AG09319 (cell line): ENCODE results near the gene G3BP1.
"Not testable (repeated sequence)": the region's sequence is repeated elsewhere in the genome, so short reads cannot be mapped to it uniquely, and the experiment has no call there.

Experiments used
- DNase-seq: peaks from one replicate; pipeline ENCODE4 v3.0.0-alpha.2; 2010; ENCODE audit warnings: low read depth; ENCODE audit errors: extremely low read depth
- TF ChIP-seq, protein P1 (sequence below): IDR thresholded peaks from 2 replicates; pipeline ENCODE4 v1.5.1; 2011; ENCODE audit warnings: low read depth, mild to moderate bottlenecking, inconsistent platforms, low read length, moderate library complexity

The G3BP1 gene

DNA sequence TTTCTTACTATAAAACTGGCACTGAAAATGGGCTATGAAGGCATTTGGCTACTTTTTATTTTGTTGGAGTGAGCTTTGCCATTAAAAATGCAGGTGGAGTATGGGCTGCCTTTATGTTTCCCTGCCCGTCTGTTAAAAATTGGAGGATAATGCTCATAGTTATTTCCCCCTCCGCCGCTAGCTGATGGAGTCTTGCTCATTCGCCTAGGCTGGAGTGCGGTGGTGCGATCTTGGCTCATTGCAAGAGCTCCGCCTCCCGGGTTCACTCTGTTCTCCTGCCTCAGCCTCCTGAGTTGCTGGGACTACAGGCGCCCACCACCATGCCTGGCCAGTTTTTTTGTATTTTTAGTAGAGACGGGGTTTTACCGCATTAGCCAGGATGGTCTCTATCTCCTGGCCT, 8.6 kb downstream of the G3BP1 start:
- DNase-seq: no peak
- TF ChIP-seq, protein P1, sequence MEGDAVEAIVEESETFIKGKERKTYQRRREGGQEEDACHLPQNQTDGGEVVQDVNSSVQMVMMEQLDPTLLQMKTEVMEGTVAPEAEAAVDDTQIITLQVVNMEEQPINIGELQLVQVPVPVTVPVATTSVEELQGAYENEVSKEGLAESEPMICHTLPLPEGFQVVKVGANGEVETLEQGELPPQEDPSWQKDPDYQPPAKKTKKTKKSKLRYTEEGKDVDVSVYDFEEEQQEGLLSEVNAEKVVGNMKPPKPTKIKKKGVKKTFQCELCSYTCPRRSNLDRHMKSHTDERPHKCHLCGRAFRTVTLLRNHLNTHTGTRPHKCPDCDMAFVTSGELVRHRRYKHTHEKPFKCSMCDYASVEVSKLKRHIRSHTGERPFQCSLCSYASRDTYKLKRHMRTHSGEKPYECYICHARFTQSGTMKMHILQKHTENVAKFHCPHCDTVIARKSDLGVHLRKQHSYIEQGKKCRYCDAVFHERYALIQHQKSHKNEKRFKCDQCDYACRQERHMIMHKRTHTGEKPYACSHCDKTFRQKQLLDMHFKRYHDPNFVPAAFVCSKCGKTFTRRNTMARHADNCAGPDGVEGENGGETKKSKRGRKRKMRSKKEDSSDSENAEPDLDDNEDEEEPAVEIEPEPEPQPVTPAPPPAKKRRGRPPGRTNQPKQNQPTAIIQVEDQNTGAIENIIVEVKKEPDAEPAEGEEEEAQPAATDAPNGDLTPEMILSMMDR: no peak

DNA sequence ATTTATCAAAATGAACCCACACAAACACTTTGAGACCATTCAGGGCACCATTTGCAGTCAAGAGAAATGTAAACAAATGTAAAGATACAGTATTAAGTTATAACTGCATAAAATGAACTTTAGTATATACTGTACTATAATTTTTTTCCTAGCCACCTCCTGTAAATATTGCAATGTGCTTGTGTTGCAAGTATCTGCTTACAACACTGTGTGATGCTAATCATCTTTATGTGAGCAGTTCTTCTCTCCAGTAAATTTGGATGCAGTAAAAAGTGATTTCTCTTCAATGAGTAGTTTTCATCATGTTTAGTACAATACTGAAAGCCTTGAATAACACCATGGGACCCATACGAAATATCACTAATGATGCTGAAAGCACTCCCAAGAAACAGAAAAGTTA, 9.4 kb downstream of the G3BP1 start:
- DNase-seq: no peak
- TF ChIP-seq, protein P1: no peak

DNA sequence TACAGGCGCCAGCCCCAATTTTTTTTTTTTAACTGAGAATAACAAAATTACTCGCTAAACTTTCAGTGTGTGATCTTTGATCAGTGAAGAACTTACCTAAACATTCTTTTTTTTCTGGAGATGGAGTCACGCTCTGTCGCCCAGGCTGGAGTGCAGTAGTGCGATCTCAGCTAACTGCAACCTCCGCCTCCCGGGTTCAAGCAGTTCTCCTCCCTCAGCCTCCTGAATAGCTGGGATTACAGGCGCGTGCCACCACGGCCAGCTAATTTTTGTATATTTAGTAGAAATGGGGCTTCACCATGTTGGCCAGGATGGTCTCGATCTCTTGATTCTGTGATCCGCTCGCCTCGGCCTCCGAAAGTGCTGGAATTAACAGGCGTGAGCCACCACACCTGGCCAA, 11.9 kb downstream of the G3BP1 start:
- DNase-seq: not testable (repeated sequence)

DNA sequence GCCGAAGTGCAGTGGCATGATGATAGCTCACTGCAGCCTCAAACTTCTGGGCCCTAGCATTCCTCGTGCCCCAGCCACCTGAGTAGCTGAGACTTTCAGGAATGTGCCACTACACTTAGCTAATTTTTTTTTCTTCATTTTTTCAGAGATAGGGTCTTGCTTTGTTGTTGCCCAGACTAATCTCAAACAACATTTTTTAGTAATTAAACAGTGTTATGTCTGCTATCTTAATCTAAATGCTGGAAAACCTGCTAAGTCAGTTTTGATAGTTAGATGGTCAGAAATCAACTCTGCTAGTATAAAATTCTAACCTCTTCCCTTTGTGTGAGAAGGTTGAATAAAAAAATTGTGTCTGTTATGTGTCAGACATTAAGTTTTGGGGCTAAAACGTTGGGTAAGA, 12.4 kb downstream of the G3BP1 start:
- no peak for DNase-seq
- TF ChIP-seq, protein P1: no peak

DNA sequence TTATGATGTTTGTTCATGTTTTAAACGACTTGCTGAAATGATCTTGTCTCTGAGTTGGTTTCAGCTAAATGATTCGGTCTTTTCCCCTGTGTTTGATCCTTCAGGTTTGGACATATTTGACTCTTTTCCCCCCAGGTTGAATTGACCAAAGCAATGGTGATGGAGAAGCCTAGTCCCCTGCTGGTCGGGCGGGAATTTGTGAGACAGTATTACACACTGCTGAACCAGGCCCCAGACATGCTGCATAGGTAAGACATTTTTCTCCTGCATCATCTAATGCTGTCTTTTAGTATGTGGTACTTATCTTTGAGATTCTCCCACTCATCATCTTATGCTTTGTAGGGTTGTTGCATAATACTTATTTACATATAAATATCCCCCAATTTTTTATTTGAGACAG, 14.7 kb downstream of the G3BP1 start:
- DNase-seq: no peak
- TF ChIP-seq, protein P1: no peak

DNA sequence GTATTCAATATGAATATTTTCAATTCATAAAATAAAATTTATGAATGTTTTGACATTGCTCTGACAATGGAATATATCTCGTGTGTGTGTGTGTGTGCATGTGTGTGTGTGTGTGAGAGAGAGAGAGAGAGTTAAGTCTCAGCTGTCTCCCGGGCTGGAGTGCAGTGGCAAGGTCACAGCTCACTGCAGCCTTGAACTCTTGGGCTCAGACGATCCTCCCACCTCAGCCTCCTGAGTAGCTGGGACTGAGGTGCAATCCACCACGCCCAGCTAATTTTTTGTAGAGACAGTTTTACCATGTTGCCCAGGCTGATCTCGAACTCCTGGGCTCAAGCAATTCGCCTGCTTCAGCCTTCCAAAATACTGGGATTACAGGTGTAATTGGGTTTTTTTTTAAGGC, 16.1 kb downstream of the G3BP1 start:
- DNase-seq: no peak
- TF ChIP-seq, protein P1: no peak

DNA sequence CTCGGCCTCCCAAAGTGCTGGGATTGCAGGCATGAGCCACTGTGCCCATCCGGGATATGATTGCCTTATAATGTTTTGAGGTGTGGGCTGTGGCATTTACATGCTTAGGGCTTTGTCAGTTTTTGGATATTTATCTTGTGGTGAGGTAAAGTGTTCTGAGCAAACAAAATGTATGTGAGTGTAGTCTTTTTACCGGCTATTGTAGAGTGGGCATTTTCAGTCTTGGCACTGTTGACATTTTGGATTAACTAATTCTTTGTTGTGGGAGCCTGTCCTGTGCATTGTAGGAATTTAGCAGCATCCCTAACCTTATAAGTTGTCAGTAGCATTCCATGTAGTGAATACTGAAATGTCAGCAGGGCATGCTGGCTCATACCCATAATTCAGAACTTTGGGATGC, 21.6 kb downstream of the G3BP1 start:
- DNase-seq: no peak
- TF ChIP-seq, protein P1: no peak

DNA sequence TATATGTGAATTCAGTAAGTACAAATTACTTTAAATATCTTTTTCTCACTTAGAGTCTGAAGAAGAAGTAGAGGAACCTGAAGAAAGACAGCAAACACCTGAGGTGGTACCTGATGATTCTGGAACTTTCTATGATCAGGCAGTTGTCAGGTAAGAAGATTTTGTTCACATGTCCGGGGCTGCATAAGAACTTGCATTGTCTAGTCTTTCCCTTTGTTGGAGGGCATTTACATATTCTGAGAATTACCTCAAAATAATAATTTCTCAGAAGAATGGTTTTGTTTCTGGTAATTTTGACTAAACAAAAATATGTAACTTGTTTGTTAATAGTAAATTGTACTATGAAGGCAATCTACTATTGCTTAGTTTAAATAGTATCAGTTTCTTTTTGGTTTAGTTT, 23.7 kb downstream of the G3BP1 start:
- TF ChIP-seq, protein P1: no peak

More for the DNA sequence above, 23.7 kb downstream of the G3BP1 start:
- no peak for DNase-seq
